HG03175 (cell line): ENCODE measurements around the gene TTC16.

Experiments used
- ATAC-seq: cut with Tn5 transposase; IDR thresholded peaks from one replicate; pipeline ENCODE4 v1.9.1; 2021; ENCODE audit warnings: mild to moderate bottlenecking, moderate library complexity; ENCODE audit not compliant: unreplicated experiment

TTC16 gene, protein sequence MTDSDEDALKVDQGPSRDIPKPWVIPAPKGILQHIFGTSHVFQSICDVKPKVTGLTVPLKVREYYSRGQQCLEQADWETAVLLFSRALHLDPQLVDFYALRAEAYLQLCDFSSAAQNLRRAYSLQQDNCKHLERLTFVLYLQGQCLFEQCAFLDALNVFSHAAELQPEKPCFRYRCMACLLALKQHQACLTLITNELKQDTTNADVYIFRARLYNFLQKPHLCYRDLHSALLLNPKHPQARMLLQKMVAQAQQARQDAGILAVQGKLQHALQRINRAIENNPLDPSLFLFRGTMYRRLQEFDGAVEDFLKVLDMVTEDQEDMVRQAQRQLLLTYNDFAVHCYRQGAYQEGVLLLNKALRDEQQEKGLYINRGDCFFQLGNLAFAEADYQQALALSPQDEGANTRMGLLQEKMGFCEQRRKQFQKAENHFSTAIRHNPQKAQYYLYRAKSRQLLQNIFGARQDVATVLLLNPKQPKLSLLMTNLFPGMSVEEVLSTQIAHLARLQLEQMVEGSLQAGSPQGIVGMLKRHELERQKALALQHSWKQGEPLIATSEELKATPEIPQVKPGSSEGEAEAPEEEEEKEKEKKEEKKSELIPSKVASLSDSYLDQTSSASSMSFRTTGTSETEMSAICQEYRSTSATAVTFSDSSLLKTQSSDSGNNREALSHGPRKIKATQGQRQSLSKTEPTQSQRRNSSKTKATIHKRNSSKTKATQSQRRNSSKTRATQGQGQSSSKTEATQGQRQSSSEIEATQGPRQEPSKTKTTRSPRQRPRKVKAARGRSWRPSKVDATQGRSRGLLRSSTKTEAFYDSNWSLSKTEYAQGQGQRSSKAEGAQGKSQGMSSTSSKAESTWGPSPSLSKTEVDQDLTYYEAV

DNA sequence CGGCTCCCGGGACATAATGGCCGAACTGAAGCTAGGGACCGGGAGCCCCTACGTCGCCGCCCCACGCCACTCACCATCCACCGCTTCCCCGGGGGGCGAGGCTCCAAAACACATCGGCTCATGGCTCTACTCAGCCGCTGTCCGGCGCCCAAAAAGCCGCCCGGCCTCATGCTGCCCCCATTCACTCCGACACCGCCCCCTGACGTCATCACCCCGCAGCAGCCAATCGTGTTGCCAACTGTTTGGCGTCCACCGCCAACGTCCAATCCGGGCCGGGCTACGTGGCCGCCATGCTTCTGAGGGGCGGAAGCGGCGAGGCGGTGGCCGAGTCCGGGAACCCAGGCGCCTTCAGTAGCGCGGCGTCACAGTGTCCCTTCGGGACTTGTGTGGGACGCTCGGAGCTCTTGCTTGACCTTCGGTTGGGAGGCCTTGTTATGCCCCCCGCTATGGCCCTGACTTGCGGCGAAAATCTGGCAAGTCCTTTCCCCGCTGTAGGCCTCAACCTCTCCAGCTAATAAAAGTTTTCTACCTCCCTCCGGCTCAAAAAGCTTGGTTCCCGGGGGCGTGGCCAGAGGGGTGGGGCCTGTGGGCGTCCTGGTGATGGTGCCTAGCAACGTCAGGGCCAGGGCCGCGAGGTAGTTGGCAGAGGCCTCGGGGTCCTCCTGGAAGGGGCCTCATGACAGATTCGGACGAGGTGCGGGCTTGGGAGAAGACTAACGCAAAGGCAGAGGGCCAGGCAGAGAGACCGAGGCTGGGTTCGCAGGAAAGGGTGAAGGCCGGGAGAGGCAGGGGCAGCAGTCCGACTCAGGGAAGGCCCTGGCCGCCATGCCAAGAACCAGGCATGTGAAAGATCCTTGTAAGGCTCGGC, at the start of gene TTC16, which contains the start of gene PTRH1:
TTC16 (plus strand) TSS at position 610 of the 868 bp plus-strand sequence; CDS start at position 677, 67 bp downstream.
PTRH1 (minus strand) TSS at position 194 of the 868 bp plus-strand sequence; CDS start at position 170, 24 bp downstream.
- peak; percentile 90 for ATAC-seq

DNA sequence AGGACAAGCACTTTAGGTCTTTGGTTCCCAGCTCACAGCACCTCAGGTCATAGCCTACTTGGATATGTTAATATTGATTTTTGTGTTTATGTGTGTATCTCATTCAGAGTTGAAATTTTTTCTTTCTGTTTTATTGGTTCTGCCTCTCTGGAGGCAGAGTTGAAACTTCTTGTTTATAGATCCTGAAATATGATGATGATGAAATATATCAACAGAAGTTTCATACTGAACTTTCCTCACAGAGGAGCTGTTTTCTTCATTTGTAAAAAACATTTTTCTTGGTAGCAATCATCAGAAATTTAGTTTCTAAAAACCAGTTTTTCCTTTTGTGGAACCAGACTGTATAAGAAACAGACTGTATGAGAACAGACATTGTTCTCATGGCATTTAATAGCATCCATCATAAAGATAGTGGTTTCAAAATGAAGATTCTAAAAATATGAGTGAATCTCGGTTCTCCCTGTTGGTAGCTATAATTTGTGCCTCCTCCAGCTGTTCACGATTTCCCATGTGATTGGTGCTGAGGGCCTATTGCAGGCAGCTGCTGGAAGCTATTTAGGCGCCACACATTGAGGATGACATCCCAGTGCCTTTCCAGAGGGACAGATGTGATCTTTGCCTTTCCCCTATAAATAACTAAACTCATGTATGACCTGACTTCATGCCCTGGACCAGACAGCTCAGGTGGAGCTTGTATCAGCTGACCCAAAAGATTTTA, 48.6 kb upstream of the TTC16 start:
- ATAC-seq = no peak

DNA sequence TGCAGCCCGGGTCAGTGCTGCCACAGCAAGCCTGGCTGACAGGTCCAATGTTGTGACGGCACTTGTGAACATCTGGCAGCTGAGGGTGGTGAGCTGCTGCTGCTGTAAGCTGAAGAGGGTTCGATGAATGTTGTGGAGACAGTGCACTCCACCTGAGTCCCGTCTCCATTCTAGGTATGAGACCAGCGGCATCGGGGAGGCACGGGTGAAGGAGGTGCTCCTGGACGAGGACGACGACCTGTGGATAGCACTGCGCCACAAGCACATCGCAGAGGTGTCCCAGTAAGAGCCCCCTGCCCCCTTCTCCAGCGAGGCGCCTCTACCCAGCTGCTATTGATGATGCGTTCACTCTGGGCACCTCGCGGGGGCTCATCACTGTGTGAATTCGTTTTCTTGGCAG, 48.0 kb upstream of the TTC16 start:
- no peak for ATAC-seq

DNA sequence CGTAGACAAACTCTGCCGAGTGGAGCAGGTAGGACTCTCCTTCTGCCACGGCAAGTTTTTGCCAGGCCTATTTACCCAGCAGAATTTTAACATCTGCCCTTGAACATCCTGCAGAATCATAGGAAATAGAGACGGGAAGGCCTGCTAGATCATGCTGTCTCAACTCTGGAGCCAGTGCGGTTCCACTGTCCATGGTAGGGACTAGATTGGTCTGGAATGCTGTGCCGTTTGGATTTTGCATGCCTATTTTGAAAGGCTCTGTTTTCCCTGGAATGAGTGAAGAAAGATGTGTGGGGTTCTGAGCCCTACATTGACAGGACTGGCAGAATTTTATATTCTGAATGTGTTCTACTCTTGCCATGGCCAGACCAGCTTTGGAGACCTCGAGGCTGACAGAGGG, 42.6 kb upstream of the TTC16 start:
- ATAC-seq = no peak

DNA sequence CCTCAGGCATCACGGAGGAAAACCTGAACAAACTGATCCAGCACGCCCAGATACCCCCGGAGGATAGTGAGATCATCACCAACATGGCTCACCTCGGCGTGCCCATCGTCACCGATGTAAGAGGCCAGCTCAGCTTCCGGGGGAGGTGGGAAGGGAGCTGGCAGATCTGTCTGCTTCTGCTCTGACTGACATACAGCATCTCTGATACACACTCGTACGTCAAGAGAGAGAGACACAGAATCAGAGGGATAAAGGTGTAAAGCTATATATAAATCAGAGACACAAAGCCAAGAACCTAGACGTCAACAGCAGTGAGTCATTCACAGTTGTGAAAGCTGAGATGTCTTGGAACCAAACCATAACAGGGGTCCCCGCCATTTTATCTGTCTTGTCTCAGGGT, 39.2 kb upstream of the TTC16 start:
- no peak for ATAC-seq

DNA sequence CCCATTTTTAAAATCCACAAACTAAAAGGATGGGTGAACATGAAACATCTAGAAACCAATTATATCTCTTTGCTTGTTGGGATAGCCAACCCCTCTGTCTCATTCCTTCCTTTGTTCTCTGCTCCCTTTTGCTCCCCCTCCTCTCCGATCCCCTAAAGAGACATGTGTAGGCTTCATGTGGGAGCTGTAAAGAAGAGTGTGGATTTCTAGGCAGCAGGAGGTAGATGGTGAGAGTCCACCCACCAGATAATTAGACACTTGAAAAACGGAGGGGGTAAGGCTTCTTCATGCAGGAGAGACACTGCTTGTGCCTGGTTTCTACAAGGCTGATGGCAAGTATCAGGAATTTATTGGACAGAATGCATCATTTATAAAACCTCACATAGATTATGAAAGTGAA, 36.4 kb upstream of the TTC16 start:
- ATAC-seq = no peak

DNA sequence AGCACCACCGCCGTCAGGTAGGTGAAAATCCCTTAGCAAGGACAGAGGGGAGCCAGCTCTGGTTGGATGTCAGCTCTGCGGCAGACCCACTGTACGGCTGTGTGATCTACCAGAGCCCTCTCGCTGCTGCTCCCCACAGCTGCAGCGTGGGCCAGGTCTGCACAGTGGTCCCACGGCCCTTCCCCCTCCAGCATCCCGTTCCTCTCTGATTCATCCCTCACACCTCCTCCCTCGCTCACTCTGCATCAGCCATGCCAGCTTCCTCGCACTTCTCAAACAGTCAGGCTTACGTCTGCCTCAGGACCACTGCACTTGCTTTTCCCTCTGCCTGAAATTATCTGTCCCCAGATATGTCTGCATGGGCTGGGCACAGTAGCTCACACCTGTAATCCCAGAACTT, 35.7 kb upstream of the TTC16 start:
- ATAC-seq = no peak

DNA sequence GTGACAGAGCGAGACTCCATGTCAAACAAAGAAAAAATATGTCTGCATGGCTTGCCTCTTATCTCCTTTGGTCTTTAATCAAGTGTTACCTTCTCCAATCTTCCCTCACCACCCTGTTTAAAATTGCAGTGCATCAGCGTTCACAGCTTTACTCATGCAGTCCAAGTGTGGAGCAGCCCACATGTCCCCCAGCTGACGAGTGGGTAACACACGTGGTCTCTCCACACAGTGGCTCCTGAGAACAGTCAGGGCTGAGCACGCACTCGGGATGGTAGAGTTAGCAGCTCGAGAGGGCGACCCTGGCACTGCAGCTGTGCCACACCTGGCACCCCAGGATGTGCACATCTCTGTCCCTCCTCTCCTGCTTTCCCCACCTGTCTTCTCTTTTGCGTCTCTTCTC, 35.0 kb upstream of the TTC16 start:
- ATAC-seq = no peak

DNA sequence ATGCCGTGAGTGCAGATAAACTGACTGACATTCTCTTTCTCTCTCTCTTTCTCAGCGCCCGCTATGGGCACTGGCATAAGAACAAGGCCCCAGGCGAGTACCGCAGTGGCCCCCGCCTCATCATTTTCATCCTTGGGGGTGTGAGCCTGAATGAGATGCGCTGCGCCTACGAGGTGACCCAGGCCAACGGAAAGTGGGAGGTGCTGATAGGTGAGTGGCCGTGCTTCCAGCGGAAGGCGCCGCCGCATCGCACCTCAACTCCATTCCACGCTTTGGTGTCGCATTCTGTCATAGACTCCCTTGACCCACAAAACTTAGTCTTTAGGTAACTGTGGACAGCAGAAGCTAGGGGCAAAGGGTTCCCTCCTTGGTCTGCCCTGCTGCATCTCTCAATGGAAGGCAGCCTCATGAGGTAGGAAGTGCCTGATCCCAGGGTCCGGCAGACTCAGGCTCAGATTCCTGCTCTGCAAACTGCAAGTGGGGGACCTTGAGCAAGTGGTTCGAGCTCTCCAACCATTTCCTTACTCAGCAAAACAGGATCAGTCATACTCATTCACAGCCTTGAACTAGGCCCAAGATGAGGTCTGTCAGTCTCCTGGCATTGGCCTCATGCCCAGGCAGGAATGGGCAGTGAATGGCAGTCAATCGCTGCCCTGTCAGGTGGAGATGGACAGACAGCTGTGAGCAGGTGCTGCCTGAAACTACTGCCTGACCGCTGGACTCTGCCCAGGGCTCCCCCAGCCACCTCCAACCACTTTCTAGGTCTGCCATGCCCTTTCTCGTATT, 33.3 kb upstream of the TTC16 start:
- no peak for ATAC-seq

DNA sequence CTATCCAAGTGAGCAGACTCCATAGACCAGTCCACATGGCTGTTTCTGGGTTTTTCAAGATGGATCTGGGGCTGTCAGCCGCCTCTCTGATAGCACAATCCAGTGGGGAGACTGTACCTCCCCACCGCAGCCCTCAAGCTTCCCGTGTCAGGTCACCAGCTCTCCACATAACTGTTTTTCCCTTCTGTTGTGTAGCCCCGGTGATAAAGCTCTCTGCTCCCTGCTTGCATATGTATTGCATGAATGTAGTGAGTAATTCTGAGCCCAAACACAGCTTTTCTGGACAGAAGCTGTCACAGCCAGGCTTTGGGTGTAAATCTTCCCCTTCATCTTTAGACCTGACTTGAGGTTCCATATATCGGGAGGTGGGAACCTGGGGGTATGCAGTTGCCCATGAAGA, 32.2 kb upstream of the TTC16 start:
- ATAC-seq = no peak

DNA sequence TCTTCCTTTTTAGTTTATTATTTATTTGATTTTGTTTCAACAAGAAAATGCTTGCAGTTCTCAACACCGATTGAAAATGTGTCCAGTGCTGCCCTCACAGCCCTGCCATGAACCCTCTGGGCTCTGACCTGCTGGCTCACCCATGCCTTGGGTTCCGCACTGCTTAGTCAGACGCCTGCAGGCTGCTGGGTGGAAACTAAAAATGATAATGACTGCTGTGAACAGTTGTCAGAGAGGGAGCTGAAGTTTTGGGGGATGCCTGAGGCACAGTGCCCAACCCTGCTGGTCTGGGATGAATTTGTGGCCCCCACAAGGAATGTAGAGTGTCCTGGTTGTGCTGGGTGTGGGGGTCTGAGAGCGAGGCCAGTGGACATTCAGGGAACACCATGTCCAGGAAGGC, 31.3 kb upstream of the TTC16 start:
- no peak for ATAC-seq

DNA sequence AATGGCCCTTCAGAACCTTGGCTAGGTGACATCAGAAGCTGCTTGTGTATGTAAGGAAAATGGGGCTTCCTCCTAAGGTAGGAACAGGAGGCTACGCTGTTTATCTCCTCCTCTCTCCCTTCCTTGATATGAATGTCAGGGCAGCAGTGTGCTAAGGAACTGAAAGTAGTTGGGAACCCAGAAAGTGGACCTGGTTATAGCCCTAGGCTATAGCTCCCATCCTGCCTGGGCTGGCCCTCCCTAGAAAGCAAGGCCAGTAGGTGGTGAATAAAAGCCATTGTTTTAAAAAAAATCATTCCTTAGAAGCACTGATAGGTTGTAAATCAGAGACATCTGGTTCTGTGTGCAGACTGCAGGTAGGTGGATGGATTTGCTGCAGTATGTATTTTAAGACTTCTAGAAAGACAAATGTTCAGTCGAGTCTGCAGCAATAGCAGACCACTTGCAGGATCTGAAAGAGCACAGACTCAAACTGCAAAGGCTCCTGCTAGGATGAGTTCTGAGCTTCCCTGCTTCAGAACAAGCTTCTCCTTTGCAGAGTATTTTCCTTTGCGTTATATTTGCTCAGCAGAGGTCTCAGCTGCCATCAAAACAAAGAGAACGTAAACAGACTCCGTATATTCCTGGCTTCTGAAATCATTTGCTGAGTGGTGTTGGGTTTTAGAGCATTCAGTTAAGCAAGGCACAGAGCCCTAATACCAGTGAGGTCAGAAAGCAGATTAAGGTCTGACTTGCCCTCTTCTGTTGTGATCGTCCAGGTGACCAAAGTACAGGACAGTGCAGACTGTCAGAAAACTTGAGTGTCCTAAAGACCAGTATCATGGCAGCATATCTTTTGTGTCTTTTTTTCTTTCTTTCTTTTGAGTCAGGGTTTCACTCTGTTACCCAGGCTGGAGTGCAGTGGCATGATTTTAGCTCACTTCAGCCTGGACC, 29.2 kb upstream of the TTC16 start:
- no peak for ATAC-seq

DNA sequence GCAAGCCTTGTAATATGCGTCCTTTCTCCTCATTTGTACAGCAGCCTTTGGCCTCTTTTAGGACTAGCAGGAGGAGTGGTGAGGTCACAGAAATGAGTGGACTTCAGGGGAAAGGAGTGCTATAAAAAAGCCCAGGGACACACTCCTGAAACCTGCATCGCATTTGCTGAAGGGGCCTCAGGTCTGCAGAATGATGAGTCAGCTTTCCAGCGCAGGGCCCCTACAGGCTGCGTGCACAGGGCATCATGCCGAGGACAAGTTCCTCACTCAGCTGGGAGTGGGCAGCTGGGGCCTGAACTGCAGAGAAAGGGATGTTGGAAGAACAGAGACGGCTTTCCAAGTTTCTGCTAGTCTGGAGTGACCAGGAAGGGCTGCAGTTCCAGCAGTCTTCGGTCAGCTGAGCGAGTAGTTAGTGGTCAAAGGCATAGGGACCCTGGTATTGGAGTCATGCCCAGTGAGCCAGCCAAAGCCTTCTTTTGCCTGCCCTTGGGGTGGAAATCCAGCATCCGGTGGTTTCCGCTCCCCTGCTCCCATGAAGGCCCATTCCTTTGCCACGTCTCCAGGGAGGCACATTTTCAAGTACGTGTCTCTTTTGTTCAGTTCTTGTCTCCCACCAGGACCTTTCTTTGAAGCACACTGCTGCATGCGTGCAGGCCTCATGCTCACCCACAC, 26.4 kb upstream of the TTC16 start:
- no peak for ATAC-seq

DNA sequence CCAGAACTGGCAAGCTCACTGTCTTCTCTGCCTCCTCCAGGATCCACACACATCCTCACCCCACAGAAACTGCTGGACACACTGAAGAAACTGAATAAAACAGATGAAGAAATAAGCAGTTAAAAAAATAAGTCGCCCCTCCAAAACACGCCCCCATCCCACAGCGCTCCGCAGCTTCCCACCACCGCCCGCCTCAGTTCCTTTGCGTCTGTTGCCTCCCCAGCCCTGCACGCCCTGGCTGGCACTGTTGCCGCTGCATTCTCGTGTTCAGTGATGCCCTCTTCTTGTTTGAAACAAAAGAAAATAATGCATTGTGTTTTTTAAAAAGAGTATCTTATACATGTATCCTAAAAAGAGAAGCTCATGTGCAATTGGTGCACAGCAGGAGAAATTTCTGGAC, 25.1 kb upstream of the TTC16 start:
- no peak for ATAC-seq

DNA sequence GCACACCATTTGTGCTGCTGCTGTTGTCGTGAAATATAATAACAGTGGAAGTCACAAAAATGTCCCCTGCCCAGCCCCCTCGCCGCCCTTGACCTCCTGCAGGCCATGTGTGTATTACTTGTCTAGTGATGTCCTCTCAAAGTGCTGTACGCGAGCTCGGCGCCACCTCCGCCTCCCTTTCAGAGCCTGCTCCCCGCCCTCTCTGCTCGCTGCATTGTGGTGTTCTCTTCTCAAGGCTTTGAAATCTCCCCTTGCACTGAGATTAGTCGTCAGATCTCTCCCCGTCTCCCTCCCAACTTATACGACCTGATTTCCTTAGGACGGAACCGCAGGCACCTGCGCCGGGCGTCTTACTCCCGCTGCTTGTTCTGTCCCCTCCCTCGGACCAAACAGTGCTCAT, 23.8 kb upstream of the TTC16 start:
- no peak for ATAC-seq

DNA sequence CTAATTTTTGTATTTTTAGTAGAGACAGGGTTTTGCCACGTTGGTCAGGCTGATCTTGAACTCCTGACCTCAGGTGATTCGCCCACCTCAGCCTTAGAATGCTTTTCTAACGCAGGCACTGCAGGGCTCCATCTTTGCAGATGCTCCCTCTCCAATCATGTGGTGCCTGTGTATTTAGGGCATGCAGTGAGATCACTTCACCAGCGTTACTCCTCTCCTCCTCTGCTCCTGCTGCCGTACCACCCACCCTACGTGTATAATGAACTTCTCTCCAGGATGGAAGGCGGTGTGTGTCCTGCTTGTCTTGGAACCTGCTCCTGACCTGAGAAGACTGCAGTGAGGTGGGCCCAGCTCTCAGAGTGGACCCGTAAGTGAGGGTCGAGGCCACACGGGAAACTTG, 22.7 kb upstream of the TTC16 start:
- no peak for ATAC-seq

DNA sequence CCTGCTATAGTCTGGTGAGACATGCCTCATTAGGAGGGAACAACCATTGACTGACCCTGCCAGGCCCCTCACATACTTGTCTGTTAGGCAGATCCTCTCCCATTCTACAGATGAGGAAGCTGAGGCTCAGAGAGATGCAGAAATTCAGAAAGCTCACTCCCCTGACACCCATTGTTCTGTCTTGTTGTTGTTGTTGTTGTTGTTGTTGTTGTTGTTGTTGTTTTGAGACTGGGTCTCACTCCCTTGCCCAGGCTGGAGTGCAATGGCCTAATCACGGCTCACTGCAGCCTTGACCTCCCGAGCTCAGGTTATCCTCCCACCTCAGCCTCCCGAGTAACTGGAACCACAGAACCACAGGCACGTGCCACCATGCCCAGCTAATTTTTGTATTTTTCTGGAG, 22.2 kb upstream of the TTC16 start:
- no peak for ATAC-seq
